ENCODE data around the gene ZNF774.
"Not testable (repeated sequence)": the region's sequence is repeated elsewhere in the genome, so short reads cannot be mapped to it uniquely, and the experiment has no call there.

ZNF774 gene

GRCh38 chr15:90389513-90389912 is 37.4 kb downstream of the ZNF774 start:
- no peak for DNase-seq (ENCODE audit: low read depth)

GRCh38 chr15:90393040-90393439 is 41.0 kb downstream of the ZNF774 start:
- DNase-seq (ENCODE audit: low read depth): no peak

- DNase-seq (ENCODE audit: low read depth): no peak
Observed at GRCh38 chr15:90394074-90394473, 42.0 kb downstream of the ZNF774 start.

- DNase-seq (ENCODE audit: low read depth): no peak
Observed at GRCh38 chr15:90394748-90395442, 42.8 kb downstream of the ZNF774 start.

GRCh38 chr15:90396321-90396720 is 44.2 kb downstream of the ZNF774 start:
- no peak for DNase-seq (ENCODE audit: low read depth)

GRCh38 chr15:90400005-90400758 is 48.1 kb downstream of the ZNF774 start:
- DNase-seq (ENCODE audit: low read depth): no peak

GRCh38 chr15:90400759-90401314 is 48.8 kb downstream of the ZNF774 start:
- no peak for DNase-seq (ENCODE audit: low read depth)

GRCh38 chr15:90401495-90401894 is 49.4 kb downstream of the ZNF774 start:
- DNase-seq (ENCODE audit: low read depth): no peak

GRCh38 chr15:90402223-90402622 is 50.1 kb downstream of the ZNF774 start:
- no peak for DNase-seq (ENCODE audit: low read depth)

- DNase-seq (ENCODE audit: low read depth): no peak
Observed at GRCh38 chr15:90402767-90403166, 50.7 kb downstream of the ZNF774 start.

- no peak for DNase-seq (ENCODE audit: low read depth)
Observed at GRCh38 chr15:90405055-90405607, 53.0 kb downstream of the ZNF774 start.

GRCh38 chr15:90407336-90407735 is 55.3 kb downstream of the ZNF774 start:
- no peak for DNase-seq (ENCODE audit: low read depth)

GRCh38 chr15:90407871-90408317 is 55.8 kb downstream of the ZNF774 start:
- no peak for DNase-seq (ENCODE audit: low read depth)

GRCh38 chr15:90408657-90409056 is 56.6 kb downstream of the ZNF774 start:
- no peak for DNase-seq (ENCODE audit: low read depth)

- not testable (repeated sequence) for DNase-seq (ENCODE audit: low read depth)
Observed at GRCh38 chr15:90409587-90409986, 57.5 kb downstream of the ZNF774 start.

GRCh38 chr15:90410316-90410715 is 58.2 kb downstream of the ZNF774 start:
- not testable (repeated sequence) for DNase-seq (ENCODE audit: low read depth)

GRCh38 chr15:90411176-90411575 is 59.1 kb downstream of the ZNF774 start:
- no peak for DNase-seq (ENCODE audit: low read depth)

Data from activated T-helper 9 cell treated with anti-CD3 and anti-CD28 coated beads, Interleukin-2, amount 50 U/mL, for 16 hours (primary cell).